Heart left ventricle (tissue), 16 donors: ENCODE results near the gene LMAN1L. TPM values are rescaled to one million over a fixed set of nuclear protein-coding genes. Genes with fewer than 3 reads are reported as not detected.

ENCODE experiments used
- ATAC-seq, 4 donors: fragments of 200-7000 bp; cut with Tn5 transposase; one replicate each; pipeline ENCODE4 v1.9.1; 2020 to 2022; ENCODE audit warnings: moderate library complexity in 4 of 4, mild to moderate bottlenecking in 3 of 4, moderate number of reproducible peaks in 1 of 4
- DNase-seq, 5 donors: peaks; one replicate each; pipeline ENCODE4 v3.0.0-alpha.2; 2020
- H3K27ac ChIP-seq, 12 donors: fragments of 200-600 bp; sonication (generic) in 4 of 12; one replicate each; pipeline versions ENCODE4 v1.5.0 to v1.8.0; 2016 to 2022; ENCODE audit warnings: mild to moderate bottlenecking in 2 of 12
- H3K27me3 ChIP-seq, 9 donors: fragments of 200-600 bp; sonication (generic) in 2 of 9; one replicate each; pipeline versions ENCODE4 v1.5.1 to v1.8.0; 2016 to 2022; ENCODE audit warnings: mild to moderate bottlenecking in 3 of 9
- H3K36me3 ChIP-seq, 9 donors: fragments of 200-600 bp; sonication (generic) in 2 of 9; one replicate each; pipeline versions ENCODE4 v1.5.0 to v1.8.0; 2018 to 2022; ENCODE audit warnings: mild to moderate bottlenecking in 2 of 9
- H3K4me1 ChIP-seq, 12 donors: fragments of 200-600 bp; sonication (generic) in 4 of 12; one replicate each; pipeline versions ENCODE4 v1.5.0 to v1.8.0; 2016 to 2022; ENCODE audit warnings: mild to moderate bottlenecking in 3 of 12
- H3K4me3 ChIP-seq, 12 donors: fragments of 200-600 bp; sonication (generic) in 4 of 12; one replicate each; pipeline versions ENCODE4 v1.5.0 to v1.8.0; 2017 to 2022; ENCODE audit warnings: mild to moderate bottlenecking in 9 of 12, moderate library complexity in 4 of 12
- H3K9me3 ChIP-seq, 12 donors: fragments of 200-600 bp; sonication (generic) in 4 of 12; one replicate each; pipeline versions ENCODE4 v1.5.0 to v1.8.0; 2016 to 2022; ENCODE audit warnings: mild to moderate bottlenecking in 1 of 12
- POLR2A ChIP-seq, 2 donors: fragments of 450-650 bp; IDR thresholded peaks; one replicate each; pipeline ENCODE4 v1.6.1; 2017; ENCODE audit warnings: antibody characterized with exemption in 2 of 2, mild to moderate bottlenecking in 2 of 2, moderate library complexity in 2 of 2
- WGBS, 4 donors: extraction: QIAGEN DNeasy Blood & Tissue Kit in 2 of 4; methylation state at CpG; one replicate each; pipeline versions ENCODE4 v1.1.5 to v1.1.7; 2013 to 2018; 5-methylcytosine and 5-hydroxymethylcytosine counted together
- intact Hi-C, 10 donors: fragments of 100-400 bp; cut with DNase I; formaldehyde crosslinking; loops; one replicate each; pipeline versions ENCODE4 v1.11.1 to v1.14.2; 2022
- polyA plus RNA-seq, 2 donors: library from polyadenylated mRNA; stranded (reverse); fragments of 200-250 nt; gene quantifications; one replicate each; pipeline ENCODE4 v1.2.3, GENCODE V29; 2013
- total RNA-seq, 9 donors: library from RNA; depleted of rRNA in 2 of 9; stranded (reverse); fragments of >200 nt in 2 of 9; fragmentation: NEBNext Ultra II Directional in 3 of 9; extraction: Animal tissue kit (Norgen Biotek cat#: 25700) in 3 of 9; gene quantifications; one replicate each; pipeline versions ENCODE4 v1.1.0 to v1.2.4, GENCODE V29; 2016 to 2023
- TF ChIP-seq, protein P1 (sequence below), 12 donors: fragments of 200-600 bp; sonication (generic) in 4 of 12; IDR thresholded peaks; one replicate each; pipeline versions ENCODE4 v1.5.0 to v1.8.0; 2018 to 2022; ENCODE audit warnings: antibody characterized with exemption in 12 of 12, mild to moderate bottlenecking in 5 of 12
- donor health status: ischemic (EF 13 %, LVEDD 7.1; RV severe dilation, severe dysfunction).
- donor health status: healthy with polysubstance abuse.
- donor health status: DM: no; HTN: yes; CAD: no.
- donor health status: DM: no; HTN: no; CAD: no.
- donor health status: ischemic (EF 25% LVEDD 6.9; RV normal size, moderate dysfunction).
- donor health status: ischemic (EF 25% LVEDD 5.7; RV mildly dilated, moderate dysfunction).
- donor health status: healthy.
- donor health status: DM: yes; HTN: yes; CAD: no.
- donor health status: ischemic (EF 35%, LVEDD 5.7; RV mildly dilated, moderate dysfunction).
- donor health status: nonischemic (EF 11% LVEDD 7.7; RV severe dilation, severe dysfunction).
- donor health status: DM: yes; HTN: yes; CAD: no.
- donor health status: PGD.
- donor health status: ischemic (EF 29% LVEDD 5.4; RV normal size, mild dysfunction).
- donor health status: nonischemic (EF 23%, LVEDD 6.1; RV moderate dilation, normal function).

LMAN1L gene
- total and polyA plus RNA-seq, 11 donors: 0.19 to 16.3 (median 6.8) TPM; not detected in 1

DNA sequence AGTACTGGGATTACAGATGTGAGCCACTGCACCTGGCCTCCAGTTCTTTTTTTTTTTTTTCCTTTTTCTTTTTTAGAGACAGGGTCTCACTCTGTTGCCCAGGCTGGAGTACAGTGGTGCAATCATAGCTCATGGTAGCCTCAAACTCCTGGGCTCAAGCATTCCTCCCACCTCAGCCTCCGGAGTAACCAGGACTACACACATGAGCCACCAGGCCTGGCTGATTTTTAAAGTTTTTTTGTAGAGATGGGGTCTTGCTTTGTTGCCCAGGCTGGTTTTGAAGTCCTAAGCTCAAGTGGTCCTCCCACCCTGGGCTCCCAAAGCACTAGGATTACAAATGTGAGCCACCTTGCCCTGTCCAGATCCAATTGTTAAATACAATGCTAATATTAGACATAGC lies 43.9 kb downstream of the LMAN1L start:
- H3K4me1 ChIP-seq: peaks cover 0 to 46% (median 30%) of the 10 kb centered on the region in 12 donors
- no peaks in the 10 kb centered on the region for H3K27me3 ChIP-seq
- 98 to 100% (median 100%) methylated on average over 1 of the region's 1 CpG for WGBS, 4 donors
- DNase-seq (no peak), ATAC-seq (no peak)
- peaks cover 0 to 43% (median 27%) of the 10 kb centered on the region in 9 donors for H3K36me3 ChIP-seq
- no peaks in the 10 kb centered on the region for H3K9me3 ChIP-seq
- H3K27ac ChIP-seq: no peak overlapping the region
- no peak overlapping the region for H3K4me3 ChIP-seq
- no peak for TF ChIP-seq POLR2A (IDR thresholded peaks at IDR 0.05)
- TF ChIP-seq, protein P1, sequence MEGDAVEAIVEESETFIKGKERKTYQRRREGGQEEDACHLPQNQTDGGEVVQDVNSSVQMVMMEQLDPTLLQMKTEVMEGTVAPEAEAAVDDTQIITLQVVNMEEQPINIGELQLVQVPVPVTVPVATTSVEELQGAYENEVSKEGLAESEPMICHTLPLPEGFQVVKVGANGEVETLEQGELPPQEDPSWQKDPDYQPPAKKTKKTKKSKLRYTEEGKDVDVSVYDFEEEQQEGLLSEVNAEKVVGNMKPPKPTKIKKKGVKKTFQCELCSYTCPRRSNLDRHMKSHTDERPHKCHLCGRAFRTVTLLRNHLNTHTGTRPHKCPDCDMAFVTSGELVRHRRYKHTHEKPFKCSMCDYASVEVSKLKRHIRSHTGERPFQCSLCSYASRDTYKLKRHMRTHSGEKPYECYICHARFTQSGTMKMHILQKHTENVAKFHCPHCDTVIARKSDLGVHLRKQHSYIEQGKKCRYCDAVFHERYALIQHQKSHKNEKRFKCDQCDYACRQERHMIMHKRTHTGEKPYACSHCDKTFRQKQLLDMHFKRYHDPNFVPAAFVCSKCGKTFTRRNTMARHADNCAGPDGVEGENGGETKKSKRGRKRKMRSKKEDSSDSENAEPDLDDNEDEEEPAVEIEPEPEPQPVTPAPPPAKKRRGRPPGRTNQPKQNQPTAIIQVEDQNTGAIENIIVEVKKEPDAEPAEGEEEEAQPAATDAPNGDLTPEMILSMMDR (IDR thresholded peaks at IDR 0.05): no peak
- intact Hi-C loops: loop anchor here in 1 of 10 donors (5.0 kb wide), 1 partner anchor 46 kb away; no protein-coding TSS in a partner anchor

DNA sequence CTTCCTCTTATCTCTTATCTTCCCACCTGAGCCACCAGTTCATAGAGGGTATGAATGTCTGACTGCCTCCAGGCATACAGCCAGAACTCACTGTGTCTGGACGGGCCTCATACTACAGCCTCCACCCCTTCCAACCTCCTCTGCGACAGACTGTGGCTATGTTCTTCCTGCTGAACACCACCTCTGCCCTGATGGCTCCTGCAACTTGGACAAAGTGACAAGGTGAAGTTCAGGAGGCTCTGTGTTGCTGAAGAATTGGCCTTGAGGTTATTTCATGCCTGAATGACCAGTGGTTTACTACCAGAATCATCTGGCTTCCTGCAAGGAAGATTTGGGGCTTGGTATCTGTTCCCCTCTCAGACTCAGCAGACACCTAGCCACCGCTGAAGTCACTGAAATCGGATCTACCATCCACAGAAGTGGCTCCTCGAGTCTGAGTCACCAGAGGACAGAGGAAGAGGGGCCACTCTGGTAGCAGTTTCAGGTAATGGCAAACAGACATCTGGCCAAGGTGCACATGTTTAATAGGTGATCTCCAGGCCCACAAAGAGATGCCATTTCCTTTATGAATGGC lies 44.5 kb downstream of the LMAN1L start:
- intact Hi-C loops: loop anchor here in 1 of 10 donors (5.0 kb wide), 1 partner anchor 45 kb away; no protein-coding TSS in a partner anchor
- TF ChIP-seq POLR2A (IDR thresholded peaks at IDR 0.05): no peak
- TF ChIP-seq, protein P1 (IDR thresholded peaks at IDR 0.05): no peak
- H3K9me3 ChIP-seq: no peaks in the 10 kb centered on the region
- H3K36me3 ChIP-seq: peaks cover 0 to 37% (median 21%) of the 10 kb centered on the region in 9 donors
- 40 to 52% (median 48%) methylated on average over 5 of the region's 5 CpGs for WGBS, 4 donors
- ATAC-seq: peak in 2 of 4 donors; percentile 61 to 65
- H3K4me1 ChIP-seq: peaks cover 0 to 46% (median 30%) of the 10 kb centered on the region in 12 donors
- peak overlapping the region in 1 of 12 donors; percentile 17 for H3K27ac ChIP-seq
- H3K4me3 ChIP-seq: no peak overlapping the region
- DNase-seq: no peak
- H3K27me3 ChIP-seq: no peaks in the 10 kb centered on the region

- TF ChIP-seq, protein P1 (IDR thresholded peaks at IDR 0.05): no peak
- TF ChIP-seq POLR2A (IDR thresholded peaks at IDR 0.05): no peak
- Histone ChIP-seq H3K27ac (peak overlapping the region in 1 of 12 donors; percentile 59), H3K36me3 (peaks cover 0 to 30% (median 14%) of the 10 kb centered on the region in 9 donors), H3K4me3 (no peak overlapping the region), H3K4me1 (peaks cover 0 to 46% (median 30%) of the 10 kb centered on the region in 12 donors), H3K27me3 (no peaks in the 10 kb centered on the region), H3K9me3 (no peaks in the 10 kb centered on the region)
- DNase-seq (no peak), ATAC-seq (no peak)
- WGBS, 4 donors: 74 to 81% (median 77%) methylated on average over 9 of the region's 9 CpGs
- intact Hi-C loops: loop anchor here in 1 of 10 donors (5.0 kb wide), 1 partner anchor 44 kb away; no protein-coding TSS in a partner anchor
Measured at GRCh38 chr15:74857671-74858368, 45.2 kb downstream of the LMAN1L start.

DNA sequence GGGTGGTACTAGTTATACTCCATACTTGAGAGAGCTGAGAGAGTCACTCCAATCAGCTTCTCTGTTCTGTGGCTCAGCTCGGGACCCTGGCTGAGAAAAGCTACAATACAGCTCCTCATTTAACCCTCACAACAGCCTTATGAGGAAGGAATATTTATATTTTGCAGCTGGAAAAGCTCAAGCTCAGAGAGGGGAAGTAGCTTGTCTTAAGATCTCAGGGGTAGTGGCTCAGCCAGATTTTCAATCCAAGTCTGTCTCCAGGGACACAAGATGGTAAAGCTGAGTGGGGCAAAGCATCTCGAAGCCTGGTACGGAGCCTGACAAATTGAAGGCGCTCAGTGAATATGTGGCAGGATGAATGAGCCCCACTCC lies 45.7 kb downstream of the LMAN1L start:
- peaks cover 0 to 50% (median 30%) of the 10 kb centered on the region in 12 donors for H3K4me1 ChIP-seq
- no peak for DNase-seq
- peak overlapping the region in 1 of 12 donors; percentile 59 for H3K27ac ChIP-seq
- no peak overlapping the region for H3K4me3 ChIP-seq
- 80 to 83% (median 81%) methylated on average over 4 of the region's 4 CpGs for WGBS, 4 donors
- intact Hi-C loops: loop anchor here in 1 of 10 donors (5.0 kb wide), 1 partner anchor 44 kb away; no protein-coding TSS in a partner anchor
- peaks cover 0 to 25% (median 9%) of the 10 kb centered on the region in 9 donors for H3K36me3 ChIP-seq
- H3K9me3 ChIP-seq: no peaks in the 10 kb centered on the region
- ATAC-seq: no peak
- no peak for TF ChIP-seq POLR2A (IDR thresholded peaks at IDR 0.05)
- TF ChIP-seq, protein P1 (IDR thresholded peaks at IDR 0.05): no peak
- H3K27me3 ChIP-seq: no peaks in the 10 kb centered on the region
